ENCODE results near the gene USP48.
A peak's percentile ranks its signal among the peaks of the same experiment; 100 is the strongest.
"Not testable (repeated sequence)": the region's sequence is repeated elsewhere in the genome, so short reads cannot be mapped to it uniquely, and the experiment has no call there.

Gene USP48

GRCh38 chr1:21774835-21775549 lies 8.0 kb downstream of the USP48 start:
- no peak for DNase-seq (ENCODE audit: low spot score)

DNA sequence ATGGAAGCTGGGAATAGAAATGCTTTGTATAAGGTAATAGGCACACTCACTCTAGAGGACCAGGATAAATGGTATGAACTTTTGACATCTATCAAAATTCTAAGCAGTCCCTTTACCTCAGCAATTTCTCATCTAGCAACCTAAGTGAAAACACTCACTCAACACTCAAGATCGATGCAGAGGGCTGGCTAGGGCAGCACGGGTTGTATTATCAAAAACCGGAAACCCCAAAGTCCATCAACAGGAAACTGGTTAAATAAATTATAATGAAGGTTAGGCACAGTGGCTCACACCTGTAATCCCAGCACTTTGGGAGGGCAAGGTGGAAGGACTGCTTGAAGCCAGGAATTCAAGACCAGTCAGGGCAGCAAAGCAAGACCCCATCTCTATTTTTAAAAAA lies 9.4 kb downstream of the USP48 start:
- peak; percentile 38 for DNase-seq (ENCODE audit: low spot score)

- not testable (repeated sequence) for DNase-seq (ENCODE audit: low spot score)
Observed at GRCh38 chr1:21771672-21772071, 11.3 kb downstream of the USP48 start.

DNA sequence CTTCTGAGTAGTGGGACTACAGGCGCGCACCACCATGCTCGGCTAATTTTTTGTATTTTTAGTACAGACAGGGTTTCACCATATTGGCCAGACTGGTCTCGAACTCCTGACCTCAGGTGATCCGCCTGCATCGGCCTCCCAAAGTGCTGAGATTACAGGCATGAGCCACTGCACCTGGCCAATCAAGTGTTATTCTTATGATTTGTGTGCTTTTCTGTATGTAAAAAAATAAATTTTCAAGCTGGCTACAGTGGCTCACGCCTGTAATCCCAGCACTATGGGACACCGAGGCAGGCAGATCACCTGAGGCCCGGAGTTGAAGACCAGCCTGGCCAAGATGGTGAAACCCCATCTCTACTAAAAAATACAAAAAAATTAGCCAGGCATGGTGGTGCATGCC lies 12.3 kb downstream of the USP48 start:
- DNase-seq (ENCODE audit: low spot score), result not testable (repeated sequence)

DNA sequence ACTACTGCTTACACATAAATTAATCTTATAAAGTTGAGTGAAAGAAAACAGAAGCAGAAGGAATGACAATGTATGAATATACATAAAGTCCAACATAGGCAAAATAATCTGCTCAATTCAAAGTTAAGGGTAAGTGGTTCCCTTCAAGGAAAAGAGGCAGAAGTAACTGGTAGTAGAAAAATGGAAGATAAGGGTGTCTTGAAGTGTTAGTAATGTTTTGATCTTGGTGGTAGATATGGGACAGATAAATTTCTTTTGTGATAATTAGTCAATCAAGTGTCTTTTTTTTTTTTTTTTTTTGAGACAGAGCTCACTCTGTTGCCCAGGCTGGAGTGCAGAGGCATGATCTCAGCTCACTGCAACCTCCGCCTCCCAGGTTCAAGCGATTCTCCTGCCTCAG lies 12.7 kb downstream of the USP48 start:
- no peak for DNase-seq (ENCODE audit: low spot score)

- DNase-seq (ENCODE audit: low spot score), result not testable (repeated sequence)
Observed at GRCh38 chr1:21767106-21767505, 15.8 kb downstream of the USP48 start.

DNA sequence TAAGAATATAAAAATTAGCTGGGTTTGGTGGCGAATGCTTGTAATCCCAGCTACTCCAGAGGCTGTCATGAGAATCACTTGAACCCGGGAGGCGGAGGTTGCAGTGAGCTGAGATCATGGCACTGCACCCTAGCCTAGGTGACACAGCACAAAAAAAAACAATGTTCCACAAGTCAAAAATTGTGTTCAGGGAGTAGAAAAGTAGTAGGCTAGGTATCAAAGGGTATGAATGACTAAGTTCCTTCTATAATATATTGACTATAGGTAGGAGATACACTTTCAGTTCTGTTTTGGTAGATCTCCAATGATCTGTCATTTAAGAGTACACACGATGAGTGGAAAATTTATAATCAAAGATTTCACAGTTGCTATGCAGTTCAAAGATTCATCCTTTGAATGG lies 16.7 kb downstream of the USP48 start:
- peak; percentile 29 for DNase-seq (ENCODE audit: low spot score)

DNA sequence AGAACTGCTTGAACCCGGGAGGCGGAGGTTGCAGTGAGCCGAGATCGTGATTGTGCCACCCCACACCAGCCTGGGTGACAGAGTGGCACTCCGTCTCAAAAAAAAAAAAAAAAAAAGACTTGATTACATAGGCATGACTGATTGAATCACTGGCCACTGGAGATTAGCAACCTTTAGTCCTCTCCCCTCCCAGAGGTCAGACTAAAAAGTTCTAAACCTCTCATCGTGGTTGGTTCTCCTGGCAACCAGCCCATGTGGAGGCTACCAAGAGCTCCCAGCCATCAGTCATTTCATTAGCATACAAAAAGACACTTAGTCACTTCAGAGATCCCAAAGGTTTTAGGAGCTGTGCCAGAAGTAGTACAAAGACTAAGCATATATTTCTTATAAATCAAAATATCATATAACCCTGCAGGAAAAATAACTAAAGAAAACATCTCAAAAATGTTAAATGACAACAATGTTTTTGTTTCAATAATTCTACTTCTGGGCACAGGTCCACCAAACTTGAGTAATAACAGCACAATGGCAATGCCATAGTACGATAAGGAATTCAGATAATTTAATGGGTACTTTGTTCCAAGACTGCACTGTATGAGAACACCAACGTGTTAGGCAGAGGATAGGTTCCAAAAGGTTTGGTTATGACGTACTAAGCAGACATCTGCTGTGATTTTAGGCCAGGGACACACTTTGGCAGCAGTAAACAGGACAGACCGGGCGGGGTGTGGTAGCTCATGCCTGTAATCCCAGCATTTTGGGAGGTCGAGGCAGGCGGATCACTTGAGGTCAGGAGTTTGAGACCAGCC lies 18.1 kb downstream of the USP48 start:
- peak; percentile 33 for DNase-seq (ENCODE audit: low spot score)

DNA sequence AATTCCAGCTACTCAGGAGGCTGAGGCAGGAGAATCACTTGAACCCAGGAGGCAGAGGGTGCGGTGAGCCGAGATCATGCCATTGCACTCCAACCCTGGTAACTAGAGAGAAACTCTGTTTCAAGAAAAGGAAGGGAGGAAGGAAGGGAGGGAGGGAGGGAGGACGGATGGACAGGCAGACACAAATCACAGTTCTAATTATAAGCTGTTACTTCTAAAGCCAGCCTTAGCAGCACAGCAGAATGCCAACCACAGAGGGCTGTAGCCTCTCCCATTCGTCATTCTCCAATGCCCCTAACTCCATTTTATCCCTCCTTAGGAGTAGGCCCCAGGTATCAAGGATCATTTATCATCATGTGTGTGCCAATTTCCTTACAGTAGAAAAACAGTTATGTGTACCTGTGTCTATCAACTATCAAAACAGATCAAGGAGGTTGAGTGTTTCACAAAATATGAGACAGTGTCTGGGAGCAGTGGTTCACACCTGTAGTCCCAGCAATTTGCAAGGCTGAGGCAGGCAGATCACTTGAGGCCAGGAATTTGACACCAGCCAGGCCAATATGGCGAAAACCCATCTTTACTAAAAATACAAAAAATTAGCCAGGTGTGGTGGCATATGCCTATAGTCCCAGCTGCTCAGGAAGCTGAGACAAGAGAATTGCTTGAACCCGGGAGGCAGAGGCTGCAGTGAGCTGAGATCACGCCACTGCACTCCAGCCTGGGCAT lies 19.1 kb downstream of the USP48 start:
- no peak for DNase-seq (ENCODE audit: low spot score)

DNA sequence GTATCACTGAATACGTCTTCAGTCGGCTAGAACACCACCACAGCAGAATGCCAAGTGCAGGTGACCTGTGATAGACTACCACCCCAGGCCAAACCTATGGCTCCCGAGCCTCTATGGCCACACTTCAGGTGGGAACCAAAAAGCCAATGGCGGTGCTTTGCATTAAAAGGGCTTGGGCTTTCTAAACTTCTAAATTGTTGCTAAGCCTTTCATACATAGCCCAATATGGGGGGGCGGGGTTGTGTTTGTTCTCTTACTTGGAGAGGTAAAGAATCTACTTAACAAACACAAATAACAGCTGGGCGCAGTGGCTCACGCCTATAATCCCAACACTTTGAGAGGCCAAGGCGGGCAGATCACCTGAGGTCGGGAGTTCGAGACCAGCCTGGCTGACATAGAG lies 19.7 kb downstream of the USP48 start:
- no peak for DNase-seq (ENCODE audit: low spot score)

DNA sequence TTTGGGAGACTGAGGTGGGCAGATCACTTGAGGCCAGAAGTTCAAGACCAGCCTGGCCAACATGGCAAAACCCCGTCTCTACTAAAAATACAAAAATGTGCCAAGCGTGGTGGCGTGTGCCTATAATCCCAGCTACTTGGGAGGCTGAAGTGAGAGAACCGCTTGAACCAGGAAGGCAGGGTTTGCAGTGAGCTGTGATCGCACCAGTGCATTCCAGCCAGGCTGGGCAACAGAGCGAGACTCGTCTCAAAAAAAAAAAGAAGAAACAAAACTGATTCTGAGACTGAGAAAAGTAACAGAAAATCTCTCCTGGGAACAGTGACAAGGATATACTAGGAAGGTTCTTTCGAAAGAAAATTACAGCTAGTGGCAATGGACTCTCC lies 20.9 kb downstream of the USP48 start:
- DNase-seq (ENCODE audit: low spot score), result no peak

GRCh38 chr1:21761052-21761451 lies 21.9 kb downstream of the USP48 start:
- DNase-seq (ENCODE audit: low spot score), result no peak

- no peak for DNase-seq (ENCODE audit: low spot score)
Observed at GRCh38 chr1:21759818-21760217, 23.1 kb downstream of the USP48 start.

DNA sequence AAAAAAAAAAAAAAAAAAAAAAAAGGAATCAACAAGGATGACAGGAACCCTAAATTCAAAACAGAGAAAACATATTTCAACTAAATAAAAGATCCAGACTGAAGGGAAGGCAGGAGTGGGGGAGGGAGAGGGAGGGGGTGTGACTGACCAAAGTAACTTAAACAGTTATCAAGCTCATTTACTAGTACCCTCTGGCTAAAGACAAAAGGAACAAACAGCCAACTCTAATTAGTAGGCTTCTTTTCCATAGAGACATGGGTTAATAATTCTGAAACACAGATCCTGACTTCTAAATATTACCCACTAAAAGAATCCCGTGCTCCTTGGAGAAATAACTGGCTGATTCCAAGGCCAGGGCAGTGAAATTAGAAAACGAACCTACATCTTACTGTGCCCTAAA lies 23.8 kb downstream of the USP48 start:
- no peak for DNase-seq (ENCODE audit: low spot score)

GRCh38 chr1:21758614-21759013 lies 24.3 kb downstream of the USP48 start:
- no peak for DNase-seq (ENCODE audit: low spot score)

GRCh38 chr1:21756393-21757089 lies 26.4 kb downstream of the USP48 start:
- no peak for DNase-seq (ENCODE audit: low spot score)

DNA sequence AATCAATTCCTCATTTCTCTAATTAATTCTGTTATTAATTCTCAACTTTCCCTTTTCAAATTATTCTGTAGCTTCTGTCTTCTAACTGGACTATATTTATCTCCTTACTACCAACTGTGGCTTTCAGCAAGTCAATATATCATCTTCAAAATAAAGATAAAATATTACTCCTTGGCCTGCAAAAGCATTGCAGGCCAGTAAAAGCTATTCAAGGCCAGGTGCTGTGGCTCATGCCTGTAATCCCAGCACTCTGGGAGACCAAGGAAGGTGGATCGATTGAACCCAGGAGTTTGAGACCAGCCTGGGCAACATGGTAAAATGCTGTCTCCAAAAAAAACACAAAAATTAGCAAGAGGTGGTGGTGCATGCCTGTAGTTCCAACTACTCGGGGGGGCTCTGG lies 27.9 kb downstream of the USP48 start:
- DNase-seq (ENCODE audit: low spot score), result no peak

DNA sequence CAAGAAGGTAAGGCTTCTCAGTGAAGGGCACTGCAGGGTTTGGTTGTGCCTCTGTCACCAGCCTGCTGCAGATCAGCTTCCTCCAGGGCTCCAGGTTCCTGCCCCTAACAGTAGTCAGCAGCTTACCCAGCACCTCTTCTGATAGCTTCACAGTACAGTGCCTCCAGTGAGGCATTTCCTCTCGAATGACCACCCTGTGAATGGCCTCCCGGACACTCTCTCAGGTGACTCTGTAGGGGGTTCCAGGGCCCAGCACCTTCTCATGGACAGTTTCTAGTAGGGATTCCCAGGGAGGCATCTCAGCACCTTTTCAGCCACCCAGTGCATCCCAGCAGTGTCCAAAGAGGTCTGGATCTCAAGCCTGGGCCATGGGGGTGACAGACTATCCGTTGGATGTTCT lies 28.4 kb downstream of the USP48 start:
- no peak for DNase-seq (ENCODE audit: low spot score)

- DNase-seq (ENCODE audit: low spot score), result no peak
Observed at GRCh38 chr1:21752186-21752585, 30.8 kb downstream of the USP48 start.

- DNase-seq (ENCODE audit: low spot score), result no peak
Observed at GRCh38 chr1:21751281-21751680, 31.7 kb downstream of the USP48 start.

- DNase-seq (ENCODE audit: low spot score), result no peak
Observed at GRCh38 chr1:21750841-21751240, 32.1 kb downstream of the USP48 start.

DNA sequence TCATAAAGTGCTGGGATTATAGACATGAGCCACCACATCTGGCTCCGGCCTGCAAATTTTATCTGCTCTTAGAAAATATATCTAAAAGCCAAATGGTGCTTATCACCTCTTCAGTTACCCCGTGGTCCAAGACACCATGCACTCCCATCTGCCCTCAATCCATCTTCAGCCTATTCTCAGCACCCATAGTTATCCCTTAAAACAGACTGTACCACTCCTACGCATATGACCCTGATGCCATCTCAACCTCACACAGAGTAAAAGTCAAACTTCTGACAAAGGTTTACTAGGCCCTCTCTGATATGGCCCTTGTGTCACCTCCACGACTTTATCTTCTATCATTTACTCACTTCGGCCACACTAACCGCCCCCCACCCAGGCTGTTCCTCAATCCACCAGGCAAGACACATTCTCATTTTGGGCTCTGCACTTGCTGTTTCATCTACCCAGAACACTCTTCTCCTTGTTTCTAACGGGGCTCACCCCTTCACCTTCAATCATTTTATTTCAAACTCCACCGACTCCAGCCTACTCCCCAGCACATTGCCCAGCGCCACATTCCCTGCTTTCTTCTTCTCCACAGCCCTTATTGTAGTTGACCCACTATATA lies 33.0 kb downstream of the USP48 start:
- no peak for DNase-seq (ENCODE audit: low spot score)
